K562 (cell line): ENCODE results near the gene HSPA1L. TPM values are rescaled to one million over a fixed set of nuclear protein-coding genes. Genes with fewer than 3 reads are reported as not detected.

Experiments
- ATAC-seq: fragments of 200-7000 bp; cut with Tn5 transposase; 3 replicates; pipeline ENCODE4 v1.9.1; 2020; ENCODE audit warnings: moderate library complexity
- BruUV-seq: library from RNA; stranded (reverse); fragments of 400-500 nt; replicated peaks from 2 replicates; lab custom pipeline; 2021; lab: Mats Ljungman, UMichigan
- CTCF ChIA-PET: fragments of 300-600 bp; formaldehyde crosslinking; extraction: SDS; loops from one replicate; lab custom pipeline; 2021; ENCODE audit warnings: low intra/inter-chr PET ratio; lab: Yijun Ruan, JAX
- POLR2A ChIA-PET: fragments of 300-600, 350-650 bp; sonication (Branson Sonifier 250); formaldehyde crosslinking; extraction: SDS; loops from one replicate; lab custom pipeline; 2021; ENCODE audit warnings: antibody characterized with exemption, inconsistent platforms; lab: Yijun Ruan, JAX
- DNase-seq, 4 experiments: peaks; one replicate each; pipeline versions ENCODE4 v3.0.0 to v3.0.0-alpha.2; 2011 to 2018; ENCODE audit warnings: low spot score in 3 of 4, mixed read lengths in 3 of 4; ENCODE audit errors: extremely low read depth in 1 of 4
- FAIRE-seq: peaks from 2 replicates; lab custom pipeline; 2011; peaks lifted over from hg19 to GRCh38; lab: Jason Lieb, UNC
- H2AFZ ChIP-seq: 2 replicates; pipeline ENCODE4 v1.6.0; 2011; ENCODE audit warnings: low read depth, low read length, control low read depth, inconsistent platforms
- H3K27ac ChIP-seq: fragments of 200-600 bp; 3 replicates; pipeline ENCODE4 v1.8.0; 2011; ENCODE audit warnings: low read depth, mild to moderate bottlenecking, control low read depth, inconsistent platforms, low read length, moderate library complexity, mixed read lengths; ENCODE audit errors: extremely low read depth
- H3K27me3 ChIP-seq, 2 experiments: fragments of 300-600 bp in 1 of 2; 2 replicates in 1 of 2; 3 replicates in 1 of 2; pipeline versions ENCODE4 v1.6.0 to v1.8.0; 2011; ENCODE audit warnings: inconsistent platforms in 2 of 2, low read length in 2 of 2, mild to moderate bottlenecking in 1 of 2, mixed read lengths in 1 of 2, moderate library complexity in 1 of 2; ENCODE audit not compliant: control insufficient read depth in 2 of 2, insufficient read depth in 2 of 2
- H3K36me3 ChIP-seq: fragments of 300-600 bp; 3 replicates; pipeline ENCODE4 v1.8.0; 2011; ENCODE audit warnings: mild to moderate bottlenecking, low read length, inconsistent platforms; ENCODE audit not compliant: control insufficient read depth, insufficient read depth
- H3K4me1 ChIP-seq, 2 experiments: fragments of 200-600 bp in 1 of 2; replicated peaks in 1 of 2; 2 replicates in 1 of 2; 3 replicates in 1 of 2; pipeline versions ENCODE4 v1.5.1 to v1.8.0; 2011; ENCODE audit warnings: inconsistent platforms in 2 of 2, low read length in 2 of 2, mild to moderate bottlenecking in 1 of 2, mixed read lengths in 1 of 2, moderate library complexity in 1 of 2; ENCODE audit not compliant: control insufficient read depth in 2 of 2, insufficient read depth in 2 of 2
- H3K4me2 ChIP-seq: 2 replicates; pipeline ENCODE4 v1.6.1; 2011; ENCODE audit warnings: low read length, control low read depth, inconsistent platforms, mixed read lengths; ENCODE audit not compliant: insufficient read depth
- H3K4me3 ChIP-seq: fragments of 200-600 bp; sonication (generic), shearing (Covaris generic); 2 replicates; pipeline ENCODE4 v1.5.1; 2016; ENCODE audit warnings: control low read depth, inconsistent platforms
- H3K79me2 ChIP-seq: fragments of 200-600 bp; 3 replicates; pipeline ENCODE4 v1.8.0; 2011; ENCODE audit warnings: low read length, inconsistent platforms; ENCODE audit not compliant: control insufficient read depth, insufficient read depth
- H3K9ac ChIP-seq, 2 experiments: 2 replicates each; pipeline versions ENCODE4 v1.6.0 to v1.6.1; 2011; ENCODE audit warnings: low read depth in 2 of 2, low read length in 2 of 2, control low read depth in 1 of 2, inconsistent platforms in 1 of 2, mild to moderate bottlenecking in 1 of 2, mixed read lengths in 1 of 2; ENCODE audit not compliant: insufficient read depth in 1 of 2
- H3K9me1 ChIP-seq: one replicate; pipeline ENCODE4 v1.6.0; 2011; ENCODE audit warnings: inconsistent platforms, mild to moderate bottlenecking, low read length, moderate library complexity; ENCODE audit not compliant: control insufficient read depth, insufficient read depth
- H3K9me3 ChIP-seq: replicated peaks from 2 replicates; pipeline ENCODE4 v1.5.1; 2011; ENCODE audit warnings: low read depth, low read length, inconsistent platforms; ENCODE audit not compliant: control insufficient read depth, insufficient read depth
- H4K20me1 ChIP-seq: replicated peaks from 2 replicates; pipeline ENCODE4 v1.6.1; 2011; ENCODE audit warnings: low read length, inconsistent platforms, mixed read lengths; ENCODE audit not compliant: control insufficient read depth, insufficient read depth
- MEF2A ChIP-seq: IDR thresholded peaks from 2 replicates; pipeline ENCODE4 v1.6.1; 2011; ENCODE audit warnings: low read depth, mild to moderate bottlenecking, low read length, moderate library complexity; ENCODE audit not compliant: control insufficient read depth
- NR2C2 ChIP-seq, 2 experiments: fragments of 200-800 bp in 1 of 2; sonication (Bioruptor generic) in 1 of 2; sonication (generic) in 1 of 2; formaldehyde crosslinking in 1 of 2; IDR thresholded peaks; 2 replicates each; pipeline versions ENCODE4 v1.6.1 to v1.8.0; 2016 to 2022; ENCODE audit warnings: mild to moderate bottlenecking in 1 of 2, missing compliant biosample characterization in 1 of 2, missing genetic modification characterization in 1 of 2, missing genetic modification reagents in 1 of 2
- TEAD4 ChIP-seq, 2 experiments: sonication (generic) in 1 of 2; formaldehyde crosslinking in 1 of 2; IDR thresholded peaks; 2 replicates each; pipeline versions ENCODE4 v1.6.1 to v1.8.0; 2012 to 2022; ENCODE audit warnings: borderline replicate concordance in 1 of 2, inconsistent platforms in 1 of 2, low read length in 1 of 2, mild to moderate bottlenecking in 1 of 2, missing genetic modification reagents in 1 of 2
- TGIF2 ChIP-seq: sonication (generic); formaldehyde crosslinking; IDR thresholded peaks from 2 replicates; pipeline ENCODE4 v1.8.1; 2022; ENCODE audit warnings: mild to moderate bottlenecking, missing genetic modification reagents, moderate library complexity
- ZBTB1 ChIP-seq: sonication (generic); formaldehyde crosslinking; IDR thresholded peaks from 2 replicates; pipeline ENCODE4 v1.8.1; 2023; ENCODE audit warnings: missing genetic modification reagents, low read depth, mild to moderate bottlenecking, borderline replicate concordance
- ZNF143 ChIP-seq: sonication (generic); formaldehyde crosslinking; IDR thresholded peaks from 2 replicates; pipeline ENCODE4 v1.9.0; 2022; ENCODE audit warnings: mild to moderate bottlenecking, missing genetic modification reagents
- WGBS: fragments of 100-300 bp; shearing (Covaris generic); methylation state at CpG from one replicate; pipeline ENCODE4 v1.1.6; 2016; ENCODE audit warnings: low coverage, mixed read lengths; ENCODE audit not compliant: insufficient coverage; ENCODE audit errors: missing lambda C conversion rate; 5-methylcytosine and 5-hydroxymethylcytosine counted together
- in situ Hi-C: fragments of 300-500 bp; cut with MboI; formaldehyde crosslinking; loops from 4 replicates; pipeline ENCODE4 v1.15.0; 2018; ENCODE audit warnings: inconsistent platforms, mixed read lengths
- intact Hi-C: fragments of 100-400 bp; cut with micrococcal nuclease; formaldehyde crosslinking; loops from 2 replicates; pipeline ENCODE4 v1.14.2; 2022
- polyA plus RNA-seq, 8 experiments: library from polyadenylated mRNA; depleted of rRNA in 4 of 8; stranded (reverse) in 5 of 8; unstranded in 3 of 8; fragments of >200 nt; fragmentation: Nextera tagmentation in 2 of 8; fragmentation: Illumina TruSeq in 1 of 8; extraction: Ambion mirVana in 2 of 8; extraction: Trizol in 1 of 8; gene quantifications; 2 replicates each; pipeline versions ENCODE4 v1.2.1 to v1.2.3, GENCODE V29; 2011 to 2014; ENCODE audit warnings: inconsistent platforms in 1 of 8, missing spikeins in 1 of 8
- total RNA-seq, 7 experiments: library from RNA; depleted of rRNA in 6 of 7; stranded (reverse); fragments of >200 nt in 6 of 7; fragmentation: Illumina TruSeq in 2 of 7; extraction: Trizol in 2 of 7; gene quantifications; 2 replicates each; pipeline versions ENCODE4 v1.2.1 to v1.2.3, GENCODE V29; 2011 to 2021; ENCODE audit warnings: low replicate concordance in 1 of 7
- TF ChIP-seq, protein P1 (sequence below): sonication (generic); formaldehyde crosslinking; IDR thresholded peaks from 2 replicates; pipeline ENCODE4 v1.8.0; 2022; ENCODE audit warnings: mild to moderate bottlenecking, missing genetic modification reagents
- TF ChIP-seq, protein P2 (sequence below): sonication (generic); formaldehyde crosslinking; IDR thresholded peaks from 2 replicates; pipeline ENCODE4 v1.8.1; 2023; ENCODE audit warnings: mild to moderate bottlenecking, missing genetic modification reagents
- TF ChIP-seq, protein P3 (sequence below): sonication (generic); formaldehyde crosslinking; IDR thresholded peaks from 2 replicates; pipeline ENCODE4 v1.8.0; 2022; ENCODE audit warnings: missing genetic modification reagents, mild to moderate bottlenecking, moderate library complexity, borderline replicate concordance
- TF ChIP-seq, protein P4 (sequence below): fragments of 250-450 bp; sonication (Bioruptor Pico); IDR thresholded peaks from 2 replicates; pipeline ENCODE4 v1.4.0; 2020

Gene HSPA1L
- total and polyA plus RNA-seq, 9 of the 15 experiments (the other 6 are each of a cell fraction or from before 2014, with no cell fraction given): 0.14 to 2.1 (median 1.3) TPM

DNA sequence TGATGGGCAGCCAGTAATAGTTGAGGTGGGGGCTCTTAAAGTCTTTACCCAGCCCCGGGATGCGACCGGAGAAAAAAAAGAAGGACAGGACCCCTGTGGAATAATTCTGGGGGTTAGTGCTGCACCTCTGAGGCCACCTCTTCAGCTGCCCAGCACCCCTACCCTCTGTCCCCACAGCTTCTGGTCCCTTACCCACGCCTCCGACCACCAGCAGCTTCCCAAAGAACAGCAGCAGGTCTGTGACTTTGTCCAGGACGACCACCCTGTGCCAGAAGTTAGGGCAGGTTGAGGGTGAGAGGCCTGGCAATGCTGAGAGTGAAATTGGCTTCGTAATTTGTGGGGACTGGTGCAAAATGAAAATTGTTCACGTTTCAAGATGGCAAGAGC, 49.7 kb upstream of the HSPA1L start:
- TF ChIP-seq, protein P1, sequence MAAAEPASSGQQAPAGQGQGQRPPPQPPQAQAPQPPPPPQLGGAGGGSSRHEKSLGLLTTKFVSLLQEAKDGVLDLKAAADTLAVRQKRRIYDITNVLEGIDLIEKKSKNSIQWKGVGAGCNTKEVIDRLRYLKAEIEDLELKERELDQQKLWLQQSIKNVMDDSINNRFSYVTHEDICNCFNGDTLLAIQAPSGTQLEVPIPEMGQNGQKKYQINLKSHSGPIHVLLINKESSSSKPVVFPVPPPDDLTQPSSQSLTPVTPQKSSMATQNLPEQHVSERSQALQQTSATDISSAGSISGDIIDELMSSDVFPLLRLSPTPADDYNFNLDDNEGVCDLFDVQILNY (CRISPR knock-in tag): 0 out of 2 replicates have a peak, but pooled peaks have one; percentile 1
- TF ChIP-seq, protein P2, sequence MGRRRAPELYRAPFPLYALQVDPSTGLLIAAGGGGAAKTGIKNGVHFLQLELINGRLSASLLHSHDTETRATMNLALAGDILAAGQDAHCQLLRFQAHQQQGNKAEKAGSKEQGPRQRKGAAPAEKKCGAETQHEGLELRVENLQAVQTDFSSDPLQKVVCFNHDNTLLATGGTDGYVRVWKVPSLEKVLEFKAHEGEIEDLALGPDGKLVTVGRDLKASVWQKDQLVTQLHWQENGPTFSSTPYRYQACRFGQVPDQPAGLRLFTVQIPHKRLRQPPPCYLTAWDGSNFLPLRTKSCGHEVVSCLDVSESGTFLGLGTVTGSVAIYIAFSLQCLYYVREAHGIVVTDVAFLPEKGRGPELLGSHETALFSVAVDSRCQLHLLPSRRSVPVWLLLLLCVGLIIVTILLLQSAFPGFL (CRISPR knock-in tag): 0 out of 2 replicates have a peak, but pooled peaks have one; percentile 70
- TF ChIP-seq, protein P3, sequence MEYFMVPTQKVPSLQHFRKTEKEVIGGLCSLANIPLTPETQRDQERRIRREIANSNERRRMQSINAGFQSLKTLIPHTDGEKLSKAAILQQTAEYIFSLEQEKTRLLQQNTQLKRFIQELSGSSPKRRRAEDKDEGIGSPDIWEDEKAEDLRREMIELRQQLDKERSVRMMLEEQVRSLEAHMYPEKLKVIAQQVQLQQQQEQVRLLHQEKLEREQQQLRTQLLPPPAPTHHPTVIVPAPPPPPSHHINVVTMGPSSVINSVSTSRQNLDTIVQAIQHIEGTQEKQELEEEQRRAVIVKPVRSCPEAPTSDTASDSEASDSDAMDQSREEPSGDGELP (CRISPR knock-in tag): 0 out of 2 replicates have a peak, but pooled peaks have one; percentile 29
- TF ChIP-seq, protein P4, sequence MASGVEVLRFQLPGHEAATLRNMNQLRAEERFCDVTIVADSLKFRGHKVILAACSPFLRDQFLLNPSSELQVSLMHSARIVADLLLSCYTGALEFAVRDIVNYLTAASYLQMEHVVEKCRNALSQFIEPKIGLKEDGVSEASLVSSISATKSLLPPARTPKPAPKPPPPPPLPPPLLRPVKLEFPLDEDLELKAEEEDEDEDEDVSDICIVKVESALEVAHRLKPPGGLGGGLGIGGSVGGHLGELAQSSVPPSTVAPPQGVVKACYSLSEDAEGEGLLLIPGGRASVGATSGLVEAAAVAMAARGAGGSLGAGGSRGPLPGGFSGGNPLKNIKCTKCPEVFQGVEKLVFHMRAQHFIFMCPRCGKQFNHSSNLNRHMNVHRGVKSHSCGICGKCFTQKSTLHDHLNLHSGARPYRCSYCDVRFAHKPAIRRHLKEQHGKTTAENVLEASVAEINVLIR (CRISPR knock-in tag): no peak
- TF ChIP-seq MEF2A: no peak
- TF ChIP-seq TEAD4 (IDR thresholded peaks at IDR 0.05; ENCODE audit: low read length): no peak
- TF ChIP-seq TEAD4 (CRISPR knock-in tag; IDR thresholded peaks at IDR 0.05; ENCODE audit: borderline replicate concordance): 0 out of 2 replicates have a peak, but pooled peaks have one; percentile 53
- no peak for TF ChIP-seq NR2C2 (CRISPR knock-in tag; IDR thresholded peaks at IDR 0.05)
- no peak for TF ChIP-seq NR2C2 (tag; IDR thresholded peaks at IDR 0.05)
- 0 out of 2 replicates have a peak, but pooled peaks have one; percentile 65 for TF ChIP-seq TGIF2 (CRISPR knock-in tag)
- TF ChIP-seq ZNF143 (CRISPR knock-in tag): 0 out of 2 replicates have a peak, but pooled peaks have one; percentile 6
- TF ChIP-seq ZBTB1 (CRISPR knock-in tag): peak; percentile 58; the same call in 1 of the 2 replicates
- H3K4me3 ChIP-seq: no peak overlapping the region
- WGBS: 71% methylated on average over 8 of the region's 8 CpGs

More for the DNA sequence above, 49.7 kb upstream of the HSPA1L start:
- peaks cover 8% of the 10 kb centered on the region for H3K9me1 ChIP-seq
- ATAC-seq (no peak), DNase-seq (no peak), FAIRE-seq (no peak)
- H3K4me1 ChIP-seq: peaks cover 13 to 49% of the 10 kb centered on the region in 2 experiments; a peak in 4 of 5 replicates
- intact Hi-C loops: no loop called here
- peaks cover 24% of the 10 kb centered on the region for H3K79me2 ChIP-seq
- CTCF ChIA-PET: interaction anchor here (0.8 kb wide), 1 partner anchor 92 kb away, joined by 4 read pairs; no protein-coding TSS in a partner anchor
- in situ Hi-C loops: loop anchor here (5.0 kb wide), 1 partner anchor 203 kb away; the partner anchor contains the start of genes C6orf47 and GPANK1
- no peak overlapping the region for H2AFZ ChIP-seq
- peaks cover 0 to 4% of the 10 kb centered on the region in 2 experiments; a peak in 2 of 5 replicates for H3K27me3 ChIP-seq
- no TSS peak for BruUV-seq
- H3K9me3 ChIP-seq: no peaks in the 10 kb centered on the region
- H4K20me1 ChIP-seq: no peaks in the 10 kb centered on the region
- no peak overlapping the region for H3K4me2 ChIP-seq
- H3K27ac ChIP-seq: no peak overlapping the region
- H3K9ac ChIP-seq: peak overlapping the region in 1 of 2 experiments; percentile 74; a peak in 2 of 4 replicates
- peaks cover 32% of the 10 kb centered on the region; the same call in 2 of the 3 replicates for H3K36me3 ChIP-seq
- POLR2A ChIA-PET: interaction anchor here (0.7 to 4.3 kb wide), 13 partner anchors 11 to 212 kb away, joined by 3 to 123 read pairs (median 5); partner anchors contain the start of genes ABHD16A, BAG6, C6orf47 and CSNK2B
